ES-I3 (cell line): Measurements from ENCODE around the gene TMEM256.
A peak's percentile ranks its signal among the peaks of the same experiment; 100 is the strongest.
"Not testable (repeated sequence)": the region's sequence is repeated elsewhere in the genome, so short reads cannot be mapped to it uniquely, and the experiment has no call there.

Experiments used
- H3K36me3 ChIP-seq: 2 replicates; pipeline ENCODE4 v1.6.1; 2013; ENCODE audit warnings: mild to moderate bottlenecking, low read length, control low read depth, moderate library complexity; ENCODE audit not compliant: insufficient read depth
- H3K4me1 ChIP-seq: 2 replicates; pipeline ENCODE4 v1.6.1; 2013; ENCODE audit warnings: mild to moderate bottlenecking, control low read depth, low read length; ENCODE audit not compliant: insufficient read depth
- H3K9ac ChIP-seq: 2 replicates; pipeline ENCODE4 v1.6.1; 2013; ENCODE audit warnings: low read depth, mild to moderate bottlenecking, low read length, moderate library complexity
- H3K9me3 ChIP-seq: 2 replicates; pipeline ENCODE4 v1.6.1; 2013; ENCODE audit warnings: mild to moderate bottlenecking, low read length, moderate library complexity; ENCODE audit not compliant: control insufficient read depth, insufficient read depth

The TMEM256 gene

GRCh38 chr17:7389924-7390910, 13.7 kb downstream of the TMEM256 start:
- Histone ChIP-seq H3K36me3 (peaks cover 3% of the 10 kb centered on the region; the same call in 1 of the 2 replicates), H3K4me1 (peaks cover 6% of the 10 kb centered on the region; the same call in 1 of the 2 replicates), H3K9ac (no peak overlapping the region), H3K9me3 (no peaks in the 10 kb centered on the region)

GRCh38 chr17:7388856-7389255, 15.0 kb downstream of the TMEM256 start:
- Histone ChIP-seq H3K4me1 (peaks cover 6% of the 10 kb centered on the region; the same call in 1 of the 2 replicates), H3K9me3 (no peaks in the 10 kb centered on the region), H3K36me3 (peaks cover 3% of the 10 kb centered on the region; the same call in 1 of the 2 replicates), H3K9ac (no peak overlapping the region)

GRCh38 chr17:7384489-7385081, 19.3 kb downstream of the TMEM256 start:
- peak overlapping the region; percentile 64 for H3K9ac ChIP-seq
- 0 out of 2 replicates have a peak, but pooled peaks cover 1% of the 10 kb centered on the region for H3K9me3 ChIP-seq
- no peaks in the 10 kb centered on the region; the same call in 1 of the 2 replicates for H3K36me3 ChIP-seq
- H3K4me1 ChIP-seq: no peaks in the 10 kb centered on the region

GRCh38 chr17:7383742-7384488, 20.0 kb downstream of the TMEM256 start:
- no peaks in the 10 kb centered on the region for H3K4me1 ChIP-seq
- H3K9ac ChIP-seq: peak overlapping the region; percentile 64
- H3K36me3 ChIP-seq: no peaks in the 10 kb centered on the region; the same call in 1 of the 2 replicates
- H3K9me3 ChIP-seq: 0 out of 2 replicates have a peak, but pooled peaks cover 5% of the 10 kb centered on the region

GRCh38 chr17:7383371-7383741, 20.5 kb downstream of the TMEM256 start:
- Histone ChIP-seq H3K36me3 (no peaks in the 10 kb centered on the region; the same call in 1 of the 2 replicates), H3K9ac (no peak overlapping the region; the same call in 1 of the 2 replicates), H3K4me1 (no peaks in the 10 kb centered on the region), H3K9me3 (0 out of 2 replicates have a peak, but pooled peaks cover 5% of the 10 kb centered on the region)

- H3K4me1 ChIP-seq: no peaks in the 10 kb centered on the region
- no peak overlapping the region for H3K9ac ChIP-seq
- 0 out of 2 replicates have a peak, but pooled peaks cover 5% of the 10 kb centered on the region for H3K9me3 ChIP-seq
- H3K36me3 ChIP-seq: no peaks in the 10 kb centered on the region; the same call in 1 of the 2 replicates
Measured at GRCh38 chr17:7382901-7383300, 21.0 kb downstream of the TMEM256 start.

GRCh38 chr17:7380855-7381683, 22.8 kb downstream of the TMEM256 start, which contains the start of gene TNK1:
Gene TNK1, plus strand, starts transcription at chr17:7381089. Its CDS starts 1,838 bp downstream, at chr17:7382927.
- Histone ChIP-seq H3K9me3 (0 out of 2 replicates have a peak, but pooled peaks cover 5% of the 10 kb centered on the region), H3K9ac (peak within 1 kb of the TSS; percentile 57; the same call in 1 of the 2 replicates), H3K36me3 (no peaks in the 10 kb centered on the region), H3K4me1 (no peaks in the 10 kb centered on the region)

- Histone ChIP-seq H3K9ac (peak overlapping the region; percentile 57; the same call in 1 of the 2 replicates), H3K9me3 (0 out of 2 replicates have a peak, but pooled peaks cover 5% of the 10 kb centered on the region), H3K4me1 (no peaks in the 10 kb centered on the region), H3K36me3 (no peaks in the 10 kb centered on the region)
Measured at GRCh38 chr17:7380321-7380720, 23.6 kb downstream of the TMEM256 start.

- H3K4me1 ChIP-seq: no peaks in the 10 kb centered on the region
- no peaks in the 10 kb centered on the region for H3K36me3 ChIP-seq
- no peak overlapping the region for H3K9ac ChIP-seq
- H3K9me3 ChIP-seq: 0 out of 2 replicates have a peak, but pooled peaks cover 5% of the 10 kb centered on the region
Measured at GRCh38 chr17:7379134-7379533, 24.8 kb downstream of the TMEM256 start.

- Histone ChIP-seq H3K9me3 (0 out of 2 replicates have a peak, but pooled peaks cover 2% of the 10 kb centered on the region), H3K36me3 (no peaks in the 10 kb centered on the region), H3K4me1 (no peaks in the 10 kb centered on the region), H3K9ac (no peak overlapping the region)
Measured at GRCh38 chr17:7374353-7374752, 29.5 kb downstream of the TMEM256 start.

- no peaks in the 10 kb centered on the region for H3K36me3 ChIP-seq
- no peak overlapping the region for H3K9ac ChIP-seq
- no peaks in the 10 kb centered on the region for H3K9me3 ChIP-seq
- H3K4me1 ChIP-seq: peaks cover 7% of the 10 kb centered on the region
Measured at GRCh38 chr17:7370853-7371252, 33.0 kb downstream of the TMEM256 start.

- no peaks in the 10 kb centered on the region for H3K36me3 ChIP-seq
- H3K4me1 ChIP-seq: peaks cover 7% of the 10 kb centered on the region
- no peaks in the 10 kb centered on the region for H3K9me3 ChIP-seq
- H3K9ac ChIP-seq: no peak overlapping the region
Measured at GRCh38 chr17:7369825-7370224, 34.1 kb downstream of the TMEM256 start.

GRCh38 chr17:7368599-7368994, 35.3 kb downstream of the TMEM256 start:
- H3K9ac ChIP-seq, H3K9me3 ChIP-seq, H3K36me3 ChIP-seq, H3K4me1 ChIP-seq: not testable (repeated sequence)
